NT2/D1 (cell line): ENCODE measurements around the gene B3GNT2.

Experiments
- DNase-seq: peaks from one replicate; pipeline ENCODE4 v3.0.0-alpha.2; 2011; ENCODE audit warnings: low read depth, low spot score
- H3K27me3 ChIP-seq: 2 replicates; pipeline ENCODE4 v1.6.0; 2011; ENCODE audit warnings: mild to moderate bottlenecking; ENCODE audit not compliant: insufficient read length, insufficient read depth
- H3K36me3 ChIP-seq: 2 replicates; pipeline ENCODE4 v1.6.1; 2011; ENCODE audit warnings: mild to moderate bottlenecking, low read length, mixed read lengths; ENCODE audit not compliant: insufficient read depth, insufficient read length
- H3K4me1 ChIP-seq: 2 replicates; pipeline ENCODE4 v1.5.1; 2011; ENCODE audit not compliant: insufficient read depth, insufficient read length
- H3K4me3 ChIP-seq: 2 replicates; pipeline ENCODE4 v1.5.1; 2011; ENCODE audit warnings: low read depth; ENCODE audit not compliant: insufficient read length
- H3K9ac ChIP-seq: 2 replicates; pipeline ENCODE4 v1.6.0; 2011; ENCODE audit warnings: low read depth; ENCODE audit not compliant: insufficient read length
- H3K9me3 ChIP-seq: 2 replicates; pipeline ENCODE4 v1.5.1; 2011; ENCODE audit warnings: mild to moderate bottlenecking, low read length; ENCODE audit not compliant: insufficient read depth
- SUZ12 ChIP-seq: IDR thresholded peaks from 2 replicates; pipeline ENCODE4 v1.6.1; 2011; ENCODE audit not compliant: insufficient read length, insufficient read depth; ENCODE audit errors: extremely low read depth
- YY1 ChIP-seq: IDR thresholded peaks from 2 replicates; pipeline ENCODE4 v1.6.1; 2011; ENCODE audit not compliant: insufficient read length, insufficient read depth
- ZNF274 ChIP-seq: IDR thresholded peaks from 2 replicates; pipeline ENCODE4 v1.6.1; 2011; ENCODE audit warnings: mild to moderate bottlenecking, low read depth, low read length

Gene B3GNT2

DNA sequence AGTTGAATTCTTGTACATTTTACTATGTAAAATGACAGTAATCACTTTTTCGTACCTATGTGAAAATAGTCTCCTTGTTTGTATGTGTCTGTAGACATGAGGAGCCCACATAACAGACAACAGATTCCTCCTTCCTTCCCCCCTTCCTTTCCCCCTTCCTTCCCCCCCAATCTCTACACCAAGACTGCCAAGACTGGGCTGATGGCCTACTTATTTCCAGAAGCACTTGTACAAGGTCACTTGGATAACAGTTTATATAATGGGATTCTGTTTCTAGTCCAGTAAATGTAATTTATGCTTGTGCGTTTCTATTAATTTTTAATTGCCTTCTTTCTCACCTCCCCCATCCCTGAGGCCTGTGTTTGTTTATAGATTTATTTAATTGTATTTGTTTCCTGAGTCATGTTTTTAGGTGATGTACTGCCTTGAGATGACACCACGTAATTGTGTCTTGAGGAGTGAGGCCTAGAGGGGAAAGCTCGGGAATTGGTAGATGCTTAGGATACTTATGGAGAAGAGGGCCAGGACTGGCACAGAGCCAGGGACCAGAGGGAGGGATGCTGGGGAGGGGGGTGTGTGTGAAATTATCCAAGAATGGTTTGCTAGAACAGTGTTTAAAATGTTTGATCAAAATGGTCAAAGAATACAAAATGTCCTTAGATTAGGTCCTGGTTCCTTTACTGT is 12.3 kb downstream of the B3GNT2 start:
- no peak overlapping the region for H3K9ac ChIP-seq

DNA sequence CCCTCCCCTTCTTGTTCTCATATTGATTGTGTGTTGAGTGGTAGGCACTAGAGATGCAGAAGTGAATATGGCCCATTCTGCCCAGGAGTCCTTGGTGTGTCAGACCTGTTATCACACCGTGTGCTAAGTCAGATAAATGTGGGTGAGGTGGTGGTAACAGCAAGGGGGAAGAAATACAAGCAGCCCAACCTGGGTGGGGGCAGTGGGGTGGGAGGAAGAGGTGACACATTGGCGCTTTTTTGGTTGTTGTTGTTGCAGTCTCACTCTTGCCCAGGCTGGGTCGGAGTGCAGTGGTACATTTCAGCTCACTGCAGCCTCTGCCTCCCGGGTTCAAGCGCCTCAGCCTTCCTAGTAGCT is 12.8 kb downstream of the B3GNT2 start:
- no peaks in the 10 kb centered on the region for H3K9me3 ChIP-seq
- no peak for DNase-seq
- H3K4me1 ChIP-seq, result peaks cover 4% of the 10 kb centered on the region
- TF ChIP-seq ZNF274 (no peak), SUZ12 (no peak), YY1 (no peak)
- H3K4me3 ChIP-seq, result no peak overlapping the region
- H3K9ac ChIP-seq, result no peak overlapping the region
- H3K27me3 ChIP-seq, result no peaks in the 10 kb centered on the region
- H3K36me3 ChIP-seq, result peaks cover 20% of the 10 kb centered on the region

More for the DNA sequence above, 12.3 kb downstream of the B3GNT2 start:
- H3K27me3 ChIP-seq, result no peaks in the 10 kb centered on the region
- TF ChIP-seq ZNF274 (no peak), SUZ12 (no peak), YY1 (no peak)
- H3K9me3 ChIP-seq, result no peaks in the 10 kb centered on the region
- H3K4me1 ChIP-seq, result peaks cover 4% of the 10 kb centered on the region
- H3K4me3 ChIP-seq, result no peak overlapping the region
- no peak for DNase-seq
- peaks cover 17% of the 10 kb centered on the region for H3K36me3 ChIP-seq

DNA sequence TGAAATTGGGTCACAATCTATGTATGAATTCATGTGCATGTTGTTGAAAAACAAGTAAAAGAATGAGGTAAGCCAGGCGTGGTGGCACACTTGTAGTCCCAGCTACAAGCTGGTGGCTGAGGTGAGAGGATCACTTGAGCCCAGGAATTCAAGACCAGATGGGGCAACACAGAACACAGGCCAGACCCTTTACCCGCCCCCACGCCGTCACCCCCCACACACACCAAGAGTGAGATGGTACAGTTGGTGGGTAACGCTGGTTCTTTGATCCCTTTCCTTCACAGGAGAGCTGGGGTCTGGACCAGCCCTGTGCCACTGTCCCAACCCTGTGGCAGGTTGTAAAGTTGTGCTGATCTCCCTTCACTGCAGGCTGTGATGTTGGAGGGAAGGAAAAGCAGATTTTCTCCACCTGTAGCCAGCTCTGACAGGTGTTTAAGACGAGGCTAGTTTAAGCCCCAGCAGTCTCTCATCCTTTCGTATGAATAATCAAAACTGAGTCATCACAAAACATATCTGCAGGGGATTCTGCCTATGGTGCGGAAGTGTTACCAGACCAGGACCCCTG is 13.6 kb downstream of the B3GNT2 start:
- TF ChIP-seq SUZ12, result no peak
- peaks cover 20% of the 10 kb centered on the region for H3K36me3 ChIP-seq
- peaks cover 4% of the 10 kb centered on the region for H3K4me1 ChIP-seq
- H3K27me3 ChIP-seq, result no peaks in the 10 kb centered on the region
- H3K4me3 ChIP-seq, result no peak overlapping the region
- no peak for DNase-seq
- H3K9me3 ChIP-seq, result no peaks in the 10 kb centered on the region
- H3K9ac ChIP-seq, result no peak overlapping the region

DNA sequence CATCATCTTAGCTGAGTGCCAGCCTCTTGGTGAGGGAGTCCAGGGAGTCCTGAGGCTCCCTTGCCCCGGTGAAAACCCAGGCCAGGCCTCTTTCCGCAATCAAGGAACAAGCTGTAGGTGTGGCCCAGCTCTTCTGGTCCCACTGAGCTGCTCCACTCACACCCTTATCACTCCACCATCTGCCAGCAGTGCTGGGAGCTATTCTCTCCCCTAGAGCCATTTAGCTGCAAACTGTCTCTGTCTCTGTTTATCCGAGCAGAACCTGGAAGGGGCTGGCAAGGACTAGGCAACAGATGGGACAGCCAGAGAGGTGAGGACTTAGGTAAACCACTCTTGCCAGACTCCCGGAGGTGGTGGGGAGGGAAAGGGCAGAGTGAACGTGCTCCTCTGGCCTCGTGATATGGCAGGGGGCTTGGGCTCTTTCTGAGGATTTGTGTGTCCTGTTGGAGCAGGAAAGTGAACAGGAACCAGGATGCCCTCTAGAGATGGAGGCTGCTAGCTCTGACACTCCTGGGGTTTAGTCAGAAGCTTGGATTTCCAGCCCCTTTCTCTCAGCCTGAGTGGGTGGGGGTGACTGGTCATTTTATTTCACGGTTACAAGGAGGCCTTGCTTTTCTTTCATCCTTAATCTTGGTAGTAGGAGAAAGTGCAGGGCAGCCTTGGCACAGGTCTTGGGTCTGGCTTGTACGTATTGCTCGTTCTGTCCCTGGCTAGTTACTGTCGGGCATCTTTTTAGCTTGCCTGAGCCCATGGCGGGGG is 19.6 kb downstream of the B3GNT2 start:
- Histone ChIP-seq H3K9ac (peak overlapping the region; percentile 6), H3K4me3 (no peak overlapping the region), H3K27me3 (no peaks in the 10 kb centered on the region), H3K4me1 (peaks cover 7% of the 10 kb centered on the region), H3K9me3 (peaks cover 12% of the 10 kb centered on the region; the same call in 1 of the 2 replicates), H3K36me3 (peaks cover 12% of the 10 kb centered on the region)
- DNase-seq, result no peak
- no peak for TF ChIP-seq YY1

DNA sequence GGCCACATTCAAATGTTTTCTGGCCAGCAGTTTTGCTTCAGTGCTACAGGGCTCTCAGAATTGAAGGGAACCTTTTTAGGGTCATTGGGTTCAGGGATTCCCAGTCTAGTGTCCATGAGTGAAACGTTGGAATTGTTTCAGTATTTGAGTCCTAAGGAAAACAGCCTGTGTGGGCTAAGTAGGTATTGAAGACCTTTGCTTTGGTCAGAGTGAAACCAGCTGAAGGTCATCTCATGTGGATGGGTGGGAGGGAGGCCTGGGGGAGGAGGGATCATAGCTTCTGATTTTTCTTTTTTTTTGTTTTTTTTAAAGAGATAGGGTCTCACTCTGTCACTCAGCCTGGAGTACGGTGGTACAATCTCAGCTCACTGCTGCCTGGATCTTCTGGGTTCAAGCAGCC is 20.2 kb downstream of the B3GNT2 start:
- Histone ChIP-seq H3K9ac (no peak overlapping the region), H3K4me1 (peaks cover 7% of the 10 kb centered on the region), H3K27me3 (no peaks in the 10 kb centered on the region), H3K4me3 (no peak overlapping the region), H3K36me3 (peaks cover 12% of the 10 kb centered on the region), H3K9me3 (peaks cover 12% of the 10 kb centered on the region; the same call in 1 of the 2 replicates)
- DNase-seq, result no peak
- TF ChIP-seq ZNF274 (no peak), YY1 (no peak), SUZ12 (no peak)

DNA sequence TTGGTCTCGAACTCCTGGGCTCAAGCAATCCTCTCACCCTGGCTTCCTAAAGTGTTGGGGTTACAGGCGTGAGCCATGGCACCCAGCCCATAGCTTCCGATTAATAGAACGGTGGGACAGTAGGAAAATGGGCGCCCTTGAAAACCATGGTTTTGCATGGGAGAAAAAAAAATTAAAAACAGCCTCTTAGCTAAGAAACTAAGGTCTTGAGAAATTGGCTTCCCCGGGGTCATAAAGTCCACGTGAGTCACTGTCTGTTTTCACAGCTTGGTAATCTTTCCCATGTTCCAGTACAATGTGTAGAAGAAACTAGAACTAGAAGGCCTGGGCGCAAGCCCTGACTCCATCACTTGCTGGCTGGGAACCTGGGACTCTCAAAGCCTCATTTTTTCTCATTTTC is 20.7 kb downstream of the B3GNT2 start:
- Histone ChIP-seq H3K9me3 (peaks cover 12% of the 10 kb centered on the region; the same call in 1 of the 2 replicates), H3K4me3 (no peak overlapping the region), H3K36me3 (peaks cover 12% of the 10 kb centered on the region), H3K27me3 (no peaks in the 10 kb centered on the region), H3K4me1 (peaks cover 7% of the 10 kb centered on the region), H3K9ac (no peak overlapping the region)
- no peak for DNase-seq
- TF ChIP-seq ZNF274, result no peak
- no peak for TF ChIP-seq SUZ12
- TF ChIP-seq YY1, result no peak

DNA sequence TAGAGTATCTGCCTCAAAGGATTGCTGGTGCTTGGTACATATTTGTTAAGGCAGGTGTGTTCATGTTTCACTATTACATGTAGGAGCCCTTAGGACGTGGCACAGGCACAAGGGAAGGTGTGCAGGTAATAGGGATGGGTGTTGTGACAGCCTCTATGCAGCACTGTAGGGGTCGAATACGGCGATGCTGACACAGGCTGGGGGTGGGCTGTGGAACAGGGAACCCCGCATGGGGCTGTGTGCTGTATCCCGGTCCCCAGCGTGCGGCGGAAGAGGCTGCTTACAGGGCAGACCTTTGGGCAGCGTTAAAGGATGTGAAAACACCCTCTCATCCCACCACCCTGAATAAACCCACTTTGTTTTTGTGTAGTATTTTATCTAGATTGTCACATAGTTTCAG is 21.5 kb downstream of the B3GNT2 start:
- no peak for DNase-seq
- H3K4me1 ChIP-seq, result peaks cover 7% of the 10 kb centered on the region
- TF ChIP-seq ZNF274 (no peak), SUZ12 (no peak), YY1 (no peak)
- H3K4me3 ChIP-seq, result no peak overlapping the region
- H3K36me3 ChIP-seq, result peaks cover 15% of the 10 kb centered on the region
- peaks cover 12% of the 10 kb centered on the region; the same call in 1 of the 2 replicates for H3K9me3 ChIP-seq
- no peak overlapping the region for H3K9ac ChIP-seq
- H3K27me3 ChIP-seq, result no peaks in the 10 kb centered on the region
